H1 (cell line): ENCODE measurements around the gene SOD2. TPM values are rescaled to one million over a fixed set of nuclear protein-coding genes. Genes with fewer than 3 reads are reported as not detected.
"Not testable (repeated sequence)": the region's sequence is repeated elsewhere in the genome, so short reads cannot be mapped to it uniquely, and the experiment has no call there.

Experiments
- CTCF ChIA-PET: fragments of 300-600 bp; sonication (Branson Sonifier 250); formaldehyde crosslinking; loops from one replicate; lab custom pipeline; 2021; ENCODE audit not compliant: partially characterized antibody; lab: Charles Lee
- POLR2A ChIA-PET: fragments of 300-600 bp; sonication (Branson Sonifier 250); formaldehyde crosslinking; loops from one replicate; lab custom pipeline; 2021; ENCODE audit warnings: inconsistent platforms; ENCODE audit not compliant: partially characterized antibody; lab: Charles Lee
- DNase-seq, 2 experiments: peaks; one replicate each; pipeline versions ENCODE4 v3.0.0 to v3.0.0-alpha.2; 2010 to 2022; ENCODE audit warnings: low spot score in 2 of 2, low read depth in 1 of 2, mixed read lengths in 1 of 2
- FAIRE-seq: peaks from 2 replicates; lab custom pipeline; 2011; peaks lifted over from hg19 to GRCh38; lab: Jason Lieb, UNC
- H2AFZ ChIP-seq: 2 replicates; pipeline ENCODE4 v1.8.1; 2012; ENCODE audit warnings: low read length, inconsistent platforms
- H2AK5ac ChIP-seq: 2 replicates; pipeline ENCODE4 v1.6.1; 2013; ENCODE audit warnings: low read depth, low read length
- H2BK120ac ChIP-seq: replicated peaks from 2 replicates; pipeline ENCODE3; 2013; ENCODE audit warnings: low read depth, low read length, inconsistent platforms
- H2BK12ac ChIP-seq: 2 replicates; pipeline ENCODE4 v1.6.1; 2013; ENCODE audit warnings: low read depth, low read length
- H2BK15ac ChIP-seq: 2 replicates; pipeline ENCODE4 v1.6.1; 2013; ENCODE audit warnings: low read length
- H2BK20ac ChIP-seq: 2 replicates; pipeline ENCODE4 v1.6.1; 2013; ENCODE audit warnings: low read length
- H2BK5ac ChIP-seq: 2 replicates; pipeline ENCODE4 v1.6.1; 2013; ENCODE audit warnings: low read depth, low read length
- H3K14ac ChIP-seq: 2 replicates; pipeline ENCODE4 v1.6.1; 2013; ENCODE audit warnings: inconsistent platforms; ENCODE audit not compliant: insufficient read length
- H3K18ac ChIP-seq: 2 replicates; pipeline ENCODE4 v1.6.1; 2013; ENCODE audit warnings: low read length; ENCODE audit errors: extremely low read depth
- H3K23ac ChIP-seq: 2 replicates; pipeline ENCODE4 v1.6.1; 2013; ENCODE audit warnings: inconsistent platforms; ENCODE audit not compliant: insufficient read length
- H3K23me2 ChIP-seq: 2 replicates; pipeline ENCODE4 v1.6.1; 2013; ENCODE audit warnings: low read depth, low read length
- H3K27ac ChIP-seq: 2 replicates; pipeline ENCODE4 v1.6.1; 2011; ENCODE audit warnings: low read depth, low read length, inconsistent platforms
- H3K27me3 ChIP-seq, 4 experiments: replicated peaks in 1 of 4; 1 replicate in 1 of 4; 2 replicates in 3 of 4; pipeline versions ENCODE4 v1.6.1 to v1.8.1; 2011 to 2013; ENCODE audit warnings: low read length in 3 of 4, mild to moderate bottlenecking in 3 of 4, inconsistent platforms in 2 of 4, mixed read lengths in 2 of 4, moderate library complexity in 1 of 4; ENCODE audit not compliant: control insufficient read depth in 3 of 4, insufficient read depth in 3 of 4; ENCODE audit errors: extremely low read depth in 1 of 4
- H3K36me3 ChIP-seq, 4 experiments: 2 replicates each; pipeline versions ENCODE4 v1.6.1 to v1.8.1; 2011 to 2013; ENCODE audit warnings: mild to moderate bottlenecking in 4 of 4, low read length in 3 of 4, moderate library complexity in 2 of 4, control low read depth in 1 of 4, inconsistent platforms in 1 of 4; ENCODE audit not compliant: insufficient read depth in 4 of 4, control insufficient read depth in 2 of 4
- H3K4ac ChIP-seq: replicated peaks from 2 replicates; pipeline ENCODE3; 2013; ENCODE audit warnings: low read length, low read depth, mixed read lengths, inconsistent platforms; ENCODE audit not compliant: insufficient read length
- H3K4me1 ChIP-seq, 4 experiments: replicated peaks in 1 of 4; 1 replicate in 1 of 4; 2 replicates in 3 of 4; pipeline versions ENCODE4 v1.6.1 to v1.8.1; 2011 to 2013; ENCODE audit warnings: low read length in 3 of 4, inconsistent platforms in 2 of 4, mixed read lengths in 1 of 4; ENCODE audit not compliant: insufficient read depth in 4 of 4, control insufficient read depth in 3 of 4
- H3K4me2 ChIP-seq, 2 experiments: 2 replicates each; pipeline versions ENCODE4 v1.6.1 to v1.8.1; 2011 to 2013; ENCODE audit warnings: low read depth in 2 of 2, low read length in 2 of 2, control low read depth in 1 of 2, inconsistent platforms in 1 of 2, mild to moderate bottlenecking in 1 of 2; ENCODE audit not compliant: insufficient read depth in 1 of 2
- H3K4me3 ChIP-seq, 4 experiments: fragments of 200-600, 300-600 bp in 1 of 4; sonication (generic), shearing (Covaris generic), sonication (Bioruptor Twin) in 1 of 4; 2 replicates each; pipeline versions ENCODE4 v1.5.1 to v1.8.1; 2011 to 2016; ENCODE audit warnings: low read length in 4 of 4, low read depth in 3 of 4, control low read depth in 2 of 4, inconsistent platforms in 2 of 4, mild to moderate bottlenecking in 2 of 4, mixed read lengths in 1 of 4, moderate library complexity in 1 of 4; ENCODE audit not compliant: insufficient read depth in 2 of 4; ENCODE audit errors: extremely low read depth in 1 of 4
- H3K56ac ChIP-seq: replicated peaks from 2 replicates; pipeline ENCODE3; 2013; ENCODE audit warnings: low read depth, mild to moderate bottlenecking, mixed read lengths, low read length, inconsistent platforms; ENCODE audit not compliant: insufficient read length
- H3K79me1 ChIP-seq: 2 replicates; pipeline ENCODE4 v1.6.1; 2013; ENCODE audit warnings: low read depth, low read length, control low read depth
- H3K79me2 ChIP-seq, 2 experiments: 2 replicates each; pipeline versions ENCODE4 v1.6.1 to v1.8.1; 2012 to 2013; ENCODE audit warnings: low read length in 2 of 2, mild to moderate bottlenecking in 2 of 2, inconsistent platforms in 1 of 2; ENCODE audit not compliant: insufficient read depth in 2 of 2, control insufficient read depth in 1 of 2
- H3K9ac ChIP-seq, 4 experiments: replicated peaks in 1 of 4; 1 replicate in 1 of 4; 2 replicates in 3 of 4; pipeline versions ENCODE4 v1.6.1 to v1.8.1; 2011 to 2013; ENCODE audit warnings: low read depth in 3 of 4, low read length in 3 of 4, control low read depth in 2 of 4, mild to moderate bottlenecking in 2 of 4, moderate library complexity in 2 of 4, inconsistent platforms in 1 of 4; ENCODE audit errors: extremely low read depth in 1 of 4
- H3K9me3 ChIP-seq, 2 experiments: 2 replicates each; pipeline versions ENCODE4 v1.6.1 to v1.8.1; 2012 to 2013; ENCODE audit warnings: mild to moderate bottlenecking in 2 of 2, moderate library complexity in 2 of 2, control low read depth in 1 of 2, inconsistent platforms in 1 of 2, low read depth in 1 of 2, low read length in 1 of 2, mixed read lengths in 1 of 2; ENCODE audit not compliant: insufficient read depth in 2 of 2
- H4K20me1 ChIP-seq, 2 experiments: replicated peaks in 1 of 2; 2 replicates each; pipeline versions ENCODE3 to v1.8.1; 2011 to 2013; ENCODE audit warnings: inconsistent platforms in 2 of 2, low read length in 2 of 2, mild to moderate bottlenecking in 1 of 2; ENCODE audit not compliant: insufficient read depth in 2 of 2, control insufficient read depth in 1 of 2
- H4K5ac ChIP-seq: 2 replicates; pipeline ENCODE4 v1.6.1; 2013; ENCODE audit warnings: low read length, low read depth, mixed read lengths, inconsistent platforms; ENCODE audit not compliant: insufficient read length
- H4K8ac ChIP-seq: 2 replicates; pipeline ENCODE4 v1.8.0; 2013; ENCODE audit warnings: mild to moderate bottlenecking, moderate library complexity, low read length, inconsistent platforms; ENCODE audit not compliant: insufficient read depth; ENCODE audit errors: extremely low read depth
- H4K91ac ChIP-seq: replicated peaks from 2 replicates; pipeline ENCODE3; 2013; ENCODE audit warnings: low read length, mixed read lengths, inconsistent platforms; ENCODE audit not compliant: insufficient read length
- WGBS, 2 experiments: shearing (Covaris generic) in 1 of 2; methylation state at CpG; one replicate each; pipeline versions ENCODE4 v1.1.6 to v1.1.7; 2013 to 2015; ENCODE audit warnings: low lambda C conversion rate in 2 of 2, mixed read lengths in 2 of 2, inconsistent platforms in 1 of 2, low coverage in 1 of 2, missing lambda C conversion rate in 1 of 2; ENCODE audit not compliant: insufficient replicate concordance in 2 of 2, insufficient coverage in 1 of 2, insufficient read length in 1 of 2; ENCODE audit errors: extremely low coverage in 1 of 2, missing lambda C conversion rate in 1 of 2; 5-methylcytosine and 5-hydroxymethylcytosine counted together
- polyA plus RNA-seq, 7 experiments: library from polyadenylated mRNA; depleted of rRNA in 3 of 7; stranded (reverse) in 5 of 7; unstranded in 2 of 7; fragments of >200 nt in 5 of 7; fragments of 200-250 nt in 2 of 7; gene quantifications; 1 replicate in 5 of 7; 2 replicates in 1 of 7; 4 replicates in 1 of 7; pipeline versions ENCODE4 v1.2.1 to v1.2.3, GENCODE V29; 2011 to 2013; ENCODE audit warnings: missing spikeins in 2 of 7, mixed read lengths in 2 of 7
- total RNA-seq: library from RNA; stranded (reverse); fragmentation: NEBNext Ultra II Directional; extraction: Animal tissue kit (Norgen Biotek cat#: 25700); gene quantifications from 2 replicates; pipeline ENCODE4 v1.2.1, GENCODE V29; 2021

The SOD2 gene
- total and polyA plus RNA-seq, 2 of the 8 experiments (the other 6 are each of a cell fraction or from before 2014, with no cell fraction given) = 31.1 to 88.7 TPM

DNA sequence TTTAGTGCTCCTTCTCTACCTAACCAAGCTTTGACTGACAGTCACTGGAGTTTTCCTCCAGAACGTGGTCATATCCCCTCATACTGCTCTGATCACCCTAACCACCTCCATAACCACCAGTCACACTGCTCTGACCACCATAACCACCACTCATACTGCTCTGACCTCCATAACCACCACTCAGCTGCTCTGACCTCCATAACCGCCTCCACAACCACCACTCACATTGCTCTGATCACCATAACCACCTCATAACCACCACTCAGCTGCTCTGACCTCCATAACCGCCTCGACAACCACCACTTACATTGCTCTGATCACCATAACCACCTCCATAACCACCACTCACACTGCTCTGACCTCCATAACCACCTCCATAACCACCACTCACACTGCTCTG lies 17.6 kb upstream of the SOD2 start:
- not testable (repeated sequence) for H3K14ac ChIP-seq, H2AK5ac ChIP-seq, H2BK120ac ChIP-seq, FAIRE-seq, H3K56ac ChIP-seq, H3K23ac ChIP-seq, H2BK5ac ChIP-seq, H4K91ac ChIP-seq, H2BK15ac ChIP-seq, H3K27me3 ChIP-seq, H3K4me3 ChIP-seq, H4K20me1 ChIP-seq, H2AFZ ChIP-seq, H3K79me1 ChIP-seq, H3K4me2 ChIP-seq, H3K9me3 ChIP-seq, H3K4ac ChIP-seq, H2BK12ac ChIP-seq, H3K9ac ChIP-seq, H3K36me3 ChIP-seq, H2BK20ac ChIP-seq, H3K18ac ChIP-seq, DNase-seq, H4K5ac ChIP-seq, H3K79me2 ChIP-seq, H4K8ac ChIP-seq, H3K27ac ChIP-seq, H3K4me1 ChIP-seq
- CTCF ChIA-PET = interaction anchor here (0.8 to 1.0 kb wide), 3 partner anchors 8 to 9 kb away, joined by 3 to 4 read pairs (median 4); no protein-coding TSS in a partner anchor
- WGBS, 2 experiments = 62% methylated on average over 4 of the region's 4 CpGs; no CpG with 5 or more reads in 1 of the 2 experiments
- peaks cover 13% of the 10 kb centered on the region; the same call in 1 of the 2 replicates for H3K23me2 ChIP-seq
- POLR2A ChIA-PET = interaction anchor here (0.8 to 1.1 kb wide), 3 partner anchors 8 to 16 kb away, joined by 3 to 5 read pairs (median 4); partner anchors contain the start of gene WTAP
